HG03460 (cell line): ENCODE data around the gene ST6GALNAC4.

Source experiments
- ATAC-seq: cut with Tn5 transposase; IDR thresholded peaks from one replicate; pipeline ENCODE4 v1.9.1; 2021; ENCODE audit not compliant: unreplicated experiment

Gene ST6GALNAC4

DNA sequence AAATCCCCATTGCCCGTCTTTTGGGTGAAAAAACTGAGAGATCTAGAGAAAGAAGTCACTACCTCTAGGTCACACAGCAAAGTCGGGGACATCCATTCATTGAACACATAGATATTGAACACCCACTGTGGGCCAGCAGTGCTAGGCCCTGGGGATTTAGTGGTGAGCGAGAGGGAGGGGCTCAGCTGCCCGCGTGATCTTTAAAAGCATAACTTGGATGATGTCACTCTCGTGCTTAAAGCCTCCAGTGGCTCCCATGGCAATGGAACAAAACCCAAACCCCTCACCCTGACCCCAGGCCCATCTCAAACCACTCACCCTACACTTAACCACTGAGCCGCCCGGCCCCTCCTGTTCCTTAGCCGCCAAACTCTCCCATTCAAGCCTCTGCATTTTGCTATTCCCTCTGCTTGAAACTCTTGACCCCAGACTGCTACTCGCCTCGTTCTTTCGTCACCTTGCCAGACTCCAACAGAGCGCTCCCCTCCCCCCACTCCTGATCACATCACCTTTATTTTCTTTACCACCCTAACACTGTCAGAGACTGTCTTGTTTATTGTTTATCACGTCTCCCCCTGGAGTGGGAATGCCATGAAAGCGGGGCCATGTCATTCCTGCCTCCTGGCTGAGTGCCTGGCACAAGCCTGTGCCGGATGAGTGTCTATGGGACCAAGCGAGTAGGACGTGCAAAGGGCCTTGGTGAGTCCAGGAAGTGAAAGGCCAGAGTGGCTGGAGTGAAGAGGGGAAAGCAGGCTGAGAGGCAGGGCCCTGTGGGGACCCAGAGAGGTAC, 14.4 kb upstream of the ST6GALNAC4 start:
- ATAC-seq = peak; percentile 30

DNA sequence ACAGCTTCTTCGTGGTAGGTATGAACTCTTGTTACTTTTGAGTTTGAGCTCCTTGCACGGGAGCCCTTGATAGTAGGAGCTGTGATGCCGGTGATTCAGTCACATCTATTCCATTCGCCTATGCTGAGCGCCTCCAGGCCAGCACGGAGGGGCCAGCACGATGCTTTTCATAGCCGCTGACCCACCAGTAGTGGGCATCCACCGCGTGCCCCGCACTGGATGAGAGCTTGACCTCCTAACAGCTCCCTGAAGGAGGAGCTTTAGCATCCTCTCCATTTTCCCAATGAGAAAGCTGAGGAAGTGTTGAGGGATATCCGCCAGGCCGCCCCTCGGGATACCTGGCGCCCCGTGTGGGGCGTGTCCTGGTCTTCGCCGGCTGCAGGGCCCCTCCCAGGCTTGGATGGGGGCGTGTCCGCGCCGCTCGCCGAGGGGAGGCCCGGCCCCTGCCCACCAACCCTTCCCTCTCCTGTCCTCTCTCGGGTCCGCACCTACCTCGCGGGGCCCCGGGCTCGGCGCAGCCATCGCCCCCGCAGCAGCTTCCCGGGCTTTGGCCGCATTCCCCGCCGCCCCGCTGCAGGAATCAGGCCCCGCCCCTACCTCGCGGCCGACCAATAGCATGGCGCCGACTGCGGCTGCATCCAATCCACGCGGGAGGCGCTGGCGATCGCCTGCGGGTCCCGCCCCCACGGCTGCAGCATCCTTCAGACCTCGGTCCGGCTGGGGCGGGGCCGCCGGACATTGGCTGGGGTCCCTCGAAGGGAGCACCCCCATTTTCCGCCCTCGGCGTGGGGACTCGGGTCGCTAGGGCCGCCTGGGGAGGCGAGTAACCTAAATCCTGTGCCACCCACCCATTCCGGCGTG, 13.6 kb upstream of the ST6GALNAC4 start, which contains the start of gene PIP5KL1:
PIP5KL1 (minus strand) TSS at position 547 of the 861 bp plus-strand sequence; CDS start at position 522, 25 bp downstream.
- peak; percentile 81 for ATAC-seq

DNA sequence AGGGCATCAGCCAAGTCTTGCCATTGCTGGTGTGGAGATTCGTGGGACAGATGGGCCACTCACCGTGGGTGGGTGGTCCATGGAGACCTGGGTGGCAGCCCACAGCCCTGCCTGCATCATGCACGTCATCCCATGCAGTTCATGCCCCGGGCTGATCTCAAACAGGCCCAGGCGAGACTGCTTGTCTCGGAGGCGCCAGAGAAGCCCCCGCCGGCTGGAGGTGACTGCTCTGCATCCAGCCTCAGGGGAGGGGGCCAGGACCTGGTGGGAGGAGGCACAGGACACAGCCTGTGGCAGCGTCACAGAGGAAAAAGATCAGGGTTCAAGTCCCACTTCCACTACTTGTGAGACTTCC, 12.8 kb upstream of the ST6GALNAC4 start:
- no peak for ATAC-seq

DNA sequence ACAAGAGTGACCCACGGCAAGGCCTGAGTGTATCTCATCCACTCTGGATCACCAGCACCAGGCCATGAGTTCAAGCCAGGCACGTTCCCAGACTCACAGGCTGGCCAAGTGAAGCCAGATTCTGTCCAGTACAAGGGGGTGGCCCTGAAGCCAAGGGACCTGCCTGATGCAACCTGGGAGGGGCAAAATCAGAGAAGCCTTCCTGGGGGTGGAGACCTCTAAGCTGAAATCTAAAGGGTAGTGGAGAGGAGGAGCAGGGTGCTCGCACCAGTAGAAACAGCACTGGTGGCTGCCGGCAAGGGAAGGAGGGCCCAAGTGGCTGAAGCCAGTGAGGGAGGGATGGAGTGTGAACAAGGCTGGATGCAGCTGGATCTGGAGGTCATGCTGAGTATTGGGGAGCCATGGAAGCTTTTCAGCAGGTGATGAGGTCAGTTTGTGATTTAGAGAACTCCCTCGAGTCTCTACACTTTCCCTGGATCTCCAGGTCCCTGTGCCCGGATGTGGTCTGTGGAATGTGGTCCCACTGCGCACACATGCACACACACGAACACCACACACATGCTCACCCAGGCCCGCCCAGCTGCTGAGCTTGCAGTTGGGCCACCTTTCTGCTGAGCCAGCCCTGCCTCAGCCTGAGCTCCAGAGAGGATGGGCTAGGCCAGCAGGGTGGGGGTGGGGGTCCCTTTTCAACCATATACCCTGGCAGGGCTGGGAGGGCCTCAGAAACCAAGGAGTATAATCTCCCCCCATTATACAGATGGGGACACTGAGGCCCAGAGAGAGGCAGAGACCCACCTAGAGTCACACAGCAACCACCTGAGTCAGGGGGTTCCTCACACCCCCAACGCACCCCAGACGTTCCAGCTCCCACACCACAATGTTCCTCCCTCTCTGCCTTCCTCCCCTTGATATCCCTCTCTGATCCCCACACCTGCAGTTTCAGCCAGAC, 12.1 kb upstream of the ST6GALNAC4 start:
- no peak for ATAC-seq

DNA sequence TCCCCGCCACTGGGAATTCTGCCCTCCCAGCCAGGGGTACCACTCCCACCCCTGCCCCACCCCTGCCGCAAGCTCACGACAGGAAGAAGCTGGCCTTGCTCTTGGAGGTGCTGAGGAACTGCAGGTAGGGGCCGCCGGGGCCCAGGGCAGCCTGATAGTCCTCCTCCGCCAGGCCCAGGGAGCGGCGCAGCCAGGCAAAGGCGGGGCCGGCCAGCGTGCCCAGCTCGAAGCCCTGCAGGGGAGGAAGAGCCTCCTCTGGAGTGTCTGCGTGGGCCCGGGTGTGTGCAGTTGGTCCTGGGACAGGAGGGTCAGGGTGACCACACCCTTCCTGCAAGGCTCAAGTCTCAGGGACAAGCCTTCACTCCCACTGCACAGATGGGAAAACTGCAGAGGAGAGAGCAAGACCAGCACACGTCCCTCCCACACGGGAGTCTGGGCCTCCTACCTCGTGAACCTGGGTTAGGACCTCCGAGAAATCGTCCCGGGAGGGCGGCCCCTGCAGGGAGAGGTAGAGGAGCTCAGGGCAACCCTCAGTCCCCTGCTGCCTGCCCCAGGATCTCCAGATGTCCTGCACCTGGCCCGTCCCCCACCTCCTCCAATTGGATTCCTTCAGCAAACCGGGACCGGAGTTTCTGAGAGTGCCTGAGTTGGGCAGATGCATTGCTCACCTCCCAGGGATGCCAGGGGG, 11.3 kb upstream of the ST6GALNAC4 start:
- ATAC-seq = no peak

DNA sequence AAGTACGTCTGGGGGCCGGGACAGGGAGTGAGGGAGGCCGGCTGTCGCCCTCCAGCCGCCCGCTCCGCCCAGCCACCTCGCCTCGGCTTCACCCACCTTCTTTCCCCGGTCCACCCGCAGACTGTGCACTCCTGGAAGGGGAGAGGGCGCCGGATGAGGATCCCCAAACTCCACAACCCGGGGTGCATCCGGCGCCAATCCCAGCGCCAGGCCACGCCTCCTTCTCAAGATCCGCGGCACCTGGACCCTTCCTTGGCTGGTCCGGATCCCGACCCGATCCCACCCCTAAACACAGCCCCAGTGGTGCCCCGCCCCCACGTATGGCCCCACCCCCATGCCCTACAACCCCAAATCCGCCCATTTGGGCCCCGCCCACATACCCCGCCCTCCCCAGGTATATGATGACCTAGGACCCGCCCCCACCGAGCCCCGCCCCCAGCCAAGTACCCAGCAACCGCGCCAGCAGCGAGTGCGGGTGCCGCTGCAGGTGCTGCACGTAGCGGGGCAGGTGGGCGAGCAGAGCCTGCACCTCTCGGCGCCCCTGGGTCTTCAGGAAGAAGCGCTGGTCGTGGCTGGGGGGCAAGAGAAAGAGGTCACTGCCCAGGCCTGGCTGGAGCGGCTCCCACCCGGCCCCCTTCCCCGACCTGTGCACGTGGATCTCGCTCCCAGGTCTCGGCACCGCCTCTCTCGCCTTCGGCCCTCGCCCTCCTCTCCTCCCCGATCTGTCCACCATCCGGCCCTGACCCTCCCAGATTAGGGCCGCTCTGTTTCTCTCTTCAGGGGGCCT, 10.6 kb upstream of the ST6GALNAC4 start:
- ATAC-seq = no peak

DNA sequence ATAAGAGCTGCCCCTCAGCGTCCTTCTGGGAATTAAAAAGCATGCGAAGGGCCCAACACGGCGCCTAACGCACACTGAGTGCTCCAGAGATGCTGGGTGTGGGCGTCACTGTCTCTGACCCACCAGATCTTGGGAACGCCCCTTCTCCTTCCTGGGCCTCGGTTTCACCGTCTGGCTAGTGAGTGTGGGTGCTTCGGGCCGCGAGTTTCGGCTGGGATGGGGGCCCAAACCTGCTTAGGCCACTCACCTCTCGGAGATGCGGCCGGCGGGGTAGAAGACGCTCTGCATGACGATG, 10.0 kb upstream of the ST6GALNAC4 start:
- no peak for ATAC-seq

DNA sequence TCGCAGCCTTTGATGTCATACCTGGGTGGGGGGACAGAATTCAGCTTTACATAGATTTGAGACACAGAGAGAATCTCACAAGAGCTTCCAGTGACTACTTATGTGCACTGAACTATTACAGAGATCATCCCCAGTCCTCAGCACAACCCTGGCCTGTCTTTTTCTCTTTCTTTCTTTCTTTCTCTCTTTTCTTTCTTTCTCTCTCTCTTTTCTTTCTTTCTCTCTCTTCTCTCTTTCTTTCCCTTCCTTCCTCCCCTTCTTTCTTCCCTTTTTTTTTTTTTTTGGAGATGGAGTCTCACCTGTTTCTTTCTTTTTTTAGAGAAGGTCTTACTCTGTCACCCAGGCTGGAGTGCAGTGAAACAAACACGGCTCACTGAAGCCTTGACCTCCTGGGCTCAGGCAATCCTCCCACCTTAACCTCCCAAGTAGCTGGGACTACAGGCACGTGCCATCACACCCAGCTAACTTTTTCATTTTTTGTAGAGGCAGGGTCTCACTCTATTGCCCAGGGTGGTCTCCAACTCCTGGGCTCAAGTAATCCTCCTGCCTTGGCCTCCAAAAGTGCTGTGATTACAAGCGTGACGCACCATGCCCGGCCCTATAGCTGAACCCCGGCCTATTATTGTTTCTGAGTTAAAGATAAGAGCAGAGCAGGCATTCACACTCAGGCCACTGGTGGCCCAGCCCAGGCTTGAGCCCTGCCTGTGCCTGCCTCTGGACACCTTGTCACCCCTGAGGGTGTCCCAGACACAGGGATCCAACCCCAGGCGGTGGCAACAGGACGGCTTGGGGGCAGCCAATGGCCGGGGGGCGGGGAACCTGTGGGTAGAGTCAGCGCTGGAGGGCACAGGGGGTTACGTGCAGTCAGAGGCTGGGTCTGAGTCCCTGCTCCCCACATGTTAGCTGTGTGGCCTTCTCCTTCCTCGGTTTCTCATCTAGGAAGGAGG, 9.4 kb upstream of the ST6GALNAC4 start:
- ATAC-seq = no peak

DNA sequence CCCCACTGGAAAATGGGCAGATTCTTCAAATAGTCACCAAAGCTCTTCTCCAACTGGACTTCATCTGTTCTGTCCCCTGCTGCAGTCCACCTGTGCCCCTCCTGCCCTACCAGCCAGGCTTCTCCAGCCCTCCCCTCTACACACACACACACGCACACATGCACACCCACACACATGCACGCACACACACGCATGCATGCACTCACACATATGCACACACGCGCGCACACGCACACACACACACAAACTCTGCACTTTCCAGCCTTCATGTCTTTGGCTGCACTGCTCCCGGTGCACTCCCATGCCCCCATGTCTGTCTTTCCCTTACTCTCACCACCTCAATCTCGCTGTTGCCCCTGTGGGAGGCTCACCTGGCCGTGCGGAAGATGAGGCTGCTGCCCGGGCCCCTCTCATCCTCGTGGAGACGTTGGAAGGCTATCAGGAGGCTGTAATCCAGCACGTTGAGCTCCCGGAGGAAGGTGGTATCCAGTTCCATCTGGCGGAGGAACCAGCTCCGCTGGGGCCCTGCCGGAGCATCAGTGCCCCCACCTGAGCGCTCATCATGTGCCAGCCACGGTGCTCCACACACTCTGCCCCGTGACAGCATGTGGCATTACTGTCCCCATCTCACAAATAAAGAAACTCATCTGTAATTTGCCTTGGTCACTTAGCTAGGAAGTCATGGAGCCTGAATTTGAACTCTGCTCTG, 8.0 kb upstream of the ST6GALNAC4 start:
- no peak for ATAC-seq

DNA sequence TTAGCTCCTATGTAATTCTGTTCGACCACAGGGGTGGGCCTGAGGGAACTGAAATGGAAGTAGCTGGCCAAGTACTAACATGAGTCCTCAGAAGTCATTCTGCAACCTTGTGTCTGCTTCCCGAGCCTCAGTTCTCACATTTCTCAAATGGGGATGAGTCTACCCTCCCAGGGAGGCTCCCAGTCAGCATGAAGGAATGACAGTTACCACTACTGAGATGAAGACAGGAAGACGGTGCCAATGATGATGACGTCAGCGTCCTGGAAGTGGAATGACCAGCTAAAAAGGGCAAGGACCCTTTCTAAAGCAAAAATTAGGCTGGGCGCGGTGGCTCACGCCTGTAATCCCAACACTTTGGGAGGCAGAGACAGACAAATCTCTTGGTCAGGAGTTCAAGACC, 6.9 kb upstream of the ST6GALNAC4 start:
- ATAC-seq = no peak

DNA sequence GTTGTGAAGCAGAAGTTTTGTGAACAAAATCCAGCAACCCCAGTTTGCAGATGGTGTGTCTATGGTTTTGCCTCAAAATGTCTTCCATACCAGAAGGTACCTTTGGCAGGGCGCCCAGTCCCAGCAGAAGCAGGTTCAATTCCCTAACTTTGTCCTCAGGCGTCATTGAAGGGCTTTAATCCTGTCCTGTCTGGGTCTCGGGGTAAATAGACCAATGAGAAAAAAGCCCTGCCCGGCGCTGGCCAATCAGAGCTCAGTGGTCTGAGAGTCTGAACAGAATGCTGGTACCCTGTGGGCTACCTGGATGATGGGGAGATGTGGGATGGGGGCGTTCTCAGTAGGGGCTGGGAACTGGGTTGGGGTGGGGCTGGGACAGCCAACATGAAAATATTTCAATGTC, 6.2 kb upstream of the ST6GALNAC4 start:
- no peak for ATAC-seq

DNA sequence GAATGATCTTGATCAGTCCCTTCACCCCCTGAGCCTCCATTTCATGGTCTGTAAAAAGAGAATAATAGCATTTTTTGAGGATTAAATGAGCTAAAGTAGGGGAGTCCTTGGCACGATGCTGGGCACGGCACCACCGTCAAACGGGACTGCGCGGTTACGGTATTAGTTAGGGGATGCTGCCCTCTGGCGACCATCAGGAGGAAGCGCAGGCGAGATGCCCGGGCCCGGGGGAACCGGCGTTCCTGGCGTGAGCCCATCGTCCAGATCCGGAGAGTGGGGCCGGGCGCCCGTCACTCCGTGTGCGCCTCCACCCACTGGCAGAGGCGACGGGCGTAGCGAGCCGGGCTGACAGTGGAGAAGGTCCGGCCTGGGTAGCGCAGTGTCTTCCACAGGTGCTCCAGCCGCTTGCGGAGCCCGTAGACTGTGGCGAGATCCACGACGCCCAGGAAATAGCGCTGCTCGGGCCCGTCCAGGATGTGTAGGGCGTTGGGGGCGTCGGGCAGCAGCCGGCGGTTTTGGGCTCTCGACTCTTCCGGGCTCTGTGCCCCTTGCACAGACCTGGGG, 4.8 kb upstream of the ST6GALNAC4 start:
- ATAC-seq = no peak

DNA sequence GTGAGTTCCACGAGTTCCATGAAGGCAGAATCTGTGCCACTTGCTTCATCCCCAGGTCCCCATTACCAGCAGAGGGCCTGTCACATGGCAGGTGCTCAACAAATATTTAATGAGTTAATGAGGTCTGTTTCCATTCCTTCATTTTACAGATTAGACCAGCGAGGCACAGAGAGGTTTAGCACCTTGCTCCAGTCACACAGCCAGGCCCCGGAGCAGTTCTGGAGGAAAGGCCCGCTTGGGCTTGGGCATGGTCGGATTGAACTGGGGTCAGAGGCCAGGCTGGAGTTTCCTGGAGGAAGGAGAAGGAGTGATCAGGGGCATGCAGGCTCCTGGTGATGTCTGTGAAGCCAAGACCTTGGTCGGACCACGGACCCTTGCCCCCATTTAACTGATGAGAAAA, 4.0 kb upstream of the ST6GALNAC4 start:
- no peak for ATAC-seq

DNA sequence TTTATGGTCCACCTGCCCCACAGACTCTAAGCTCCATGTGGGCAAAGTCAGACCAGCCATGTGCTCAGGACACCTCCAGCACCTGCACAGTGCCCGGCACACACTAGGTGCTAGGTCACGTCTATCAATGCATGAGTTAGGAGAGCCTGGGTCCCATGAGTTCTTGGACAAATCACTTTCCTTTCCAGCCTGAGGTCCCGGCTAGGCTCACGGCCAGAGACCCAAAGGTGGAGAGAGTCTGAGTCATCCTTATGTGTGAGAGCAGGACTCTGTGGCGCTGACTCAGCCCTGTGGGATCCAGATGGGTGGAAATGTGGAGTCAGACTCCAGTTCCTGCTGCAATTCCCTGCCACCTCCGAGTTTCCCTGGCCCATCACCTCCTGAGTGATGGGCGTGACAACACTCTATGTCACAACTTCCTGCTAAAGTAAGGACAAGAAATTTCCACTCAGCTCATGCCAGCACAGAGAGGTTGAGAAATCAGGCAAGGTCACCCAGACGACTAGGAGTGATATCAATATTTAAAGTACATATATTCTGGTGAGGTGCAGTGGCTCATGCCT, 2.5 kb upstream of the ST6GALNAC4 start:
- ATAC-seq = no peak

DNA sequence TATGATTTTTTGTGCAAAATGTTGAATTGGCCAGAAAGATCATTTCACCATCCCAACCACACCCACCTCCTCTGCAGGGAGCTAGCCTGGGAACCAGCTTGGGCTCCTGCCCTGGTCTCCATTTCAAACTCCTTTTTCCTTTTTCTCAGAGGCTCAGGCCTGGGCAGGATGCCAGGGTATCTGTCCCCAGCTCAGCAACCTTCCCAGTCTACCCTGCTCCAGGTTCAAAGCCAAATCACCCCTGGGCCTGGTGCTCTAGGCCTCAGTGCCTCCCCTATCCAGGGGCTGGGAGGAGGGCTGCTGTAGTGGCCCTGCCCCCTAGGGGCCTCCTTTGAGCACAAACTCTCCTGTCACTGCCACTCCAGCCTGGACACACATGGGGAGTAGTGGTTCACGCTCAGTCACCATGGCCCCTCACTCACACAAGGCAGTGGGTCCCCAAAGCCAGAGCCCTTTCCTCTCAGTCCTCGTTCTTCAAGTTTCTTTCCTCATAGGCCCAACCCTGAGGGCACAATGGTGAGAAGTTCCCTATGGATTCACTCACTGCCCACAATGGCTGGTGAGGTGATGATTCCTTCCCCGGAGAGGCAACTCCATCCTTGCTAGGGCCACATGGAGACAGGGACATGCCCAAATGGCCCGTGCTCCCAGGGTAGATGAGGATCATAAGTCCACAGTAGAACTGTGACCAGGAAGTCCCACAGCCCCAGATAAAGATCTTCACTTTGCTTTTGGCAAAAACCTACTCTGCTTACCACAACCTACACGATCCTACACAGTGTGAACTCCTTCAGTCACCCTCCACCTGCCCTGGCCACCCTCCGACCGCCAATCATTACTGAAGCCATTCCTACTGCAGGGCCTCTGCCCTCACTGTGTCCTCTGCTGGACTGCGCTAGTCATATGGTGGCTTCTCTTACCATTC, 1.6 kb upstream of the ST6GALNAC4 start:
- ATAC-seq = no peak

DNA sequence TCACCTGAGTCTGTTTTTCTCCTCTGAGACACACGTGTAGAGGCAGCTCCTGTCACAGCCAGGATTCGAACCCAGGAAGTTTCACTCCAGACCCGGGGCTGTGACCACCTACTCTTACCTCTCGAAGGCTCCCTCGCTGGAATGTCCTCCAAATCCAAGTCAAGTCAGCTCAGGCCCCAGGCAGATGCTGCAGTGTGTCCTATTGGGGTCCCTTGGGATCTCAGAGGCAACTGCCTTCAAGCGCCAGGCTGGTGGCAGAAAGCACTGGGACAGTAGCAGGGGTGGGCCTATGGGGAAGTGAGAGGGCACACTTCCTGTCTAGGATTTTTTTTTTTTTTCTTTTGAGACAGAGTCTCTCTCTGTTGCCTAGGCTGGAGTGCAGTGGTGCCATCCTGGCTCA, 762 bp upstream of the ST6GALNAC4 start:
- ATAC-seq = peak; percentile 34
